ENCODE results near the gene GOLGA6L2. TPM values are rescaled to one million over a fixed set of nuclear protein-coding genes. Genes with fewer than 3 reads are reported as not detected.

GOLGA6L2 gene
- polyA plus RNA-seq, 1 donor: not detected

Other genes starting within 250 kb of the GOLGA6L2 start
- not detected for gene GOLGA6L26, start 113.0 kb downstream of the GOLGA6L2 start, polyA plus RNA-seq (ENCODE audit: insufficient read length)
- 0.92 TPM for gene GOLGA8S, start 92.5 kb downstream of the GOLGA6L2 start, polyA plus RNA-seq (ENCODE audit: insufficient read length)
- 5.8 TPM for gene MKRN3, start 118.4 kb upstream of the GOLGA6L2 start, polyA plus RNA-seq (ENCODE audit: insufficient read length)
- gene MAGEL2, start 200.6 kb upstream of the GOLGA6L2 start, polyA plus RNA-seq (ENCODE audit: insufficient read length): 19.6 TPM
- gene NDN, start 240.1 kb upstream of the GOLGA6L2 start, polyA plus RNA-seq (ENCODE audit: insufficient read length): 198 TPM

Data from forelimb muscle (tissue), 1 donor.